ENCODE measurements around the gene OLFML2B.

OLFML2B gene

GRCh38 chr1:162022626-162023025 lies 1.0 kb downstream of the OLFML2B start:
- TF ChIP-seq EZH2 (IDR thresholded peaks at IDR 0.05; ENCODE audit: borderline replicate concordance, low read depth, low read length, severe bottlenecking) = no peak
- no peak for TF ChIP-seq CTCF (IDR thresholded peaks at IDR 0.05; ENCODE audit: borderline replicate concordance, extremely low read depth, low read length, poor library complexity, severe bottlenecking)
- DNase-seq (no peak), ATAC-seq (ENCODE audit: insufficient read depth, low read depth) (no peak)
- Histone ChIP-seq H3K36me3 (ENCODE audit: insufficient read depth, low read length) (no peaks in the 10 kb centered on the region), H3K27me3 (ENCODE audit: insufficient read depth, low read length, poor library complexity) (peaks cover 51% of the 10 kb centered on the region), H2AFZ (ENCODE audit: low read depth, low read length) (no peak overlapping the region), H3K4me2 (ENCODE audit: insufficient read depth, low read length) (no peak overlapping the region), H3K79me2 (ENCODE audit: insufficient read depth, low read length) (no peaks in the 10 kb centered on the region), H3K4me1 (ENCODE audit: insufficient read depth, low read length) (peaks cover 3% of the 10 kb centered on the region; the same call in 1 of the 2 replicates), H3K9ac (ENCODE audit: low read depth, low read length) (no peak overlapping the region), H3K27ac (ENCODE audit: low read length) (no peak overlapping the region), H3K9me3 (ENCODE audit: insufficient read depth, low read length, severe bottlenecking) (no peaks in the 10 kb centered on the region), H4K20me1 (ENCODE audit: insufficient read depth, low read length) (no peaks in the 10 kb centered on the region), H3K4me3 (ENCODE audit: low read depth in 1 of 2, low read length in 2 of 2) (no peak overlapping the region)

GRCh38 chr1:162021124-162021523 lies 2.5 kb downstream of the OLFML2B start:
- no peak overlapping the region for H3K4me2 ChIP-seq (ENCODE audit: insufficient read depth, low read length)
- H4K20me1 ChIP-seq (ENCODE audit: insufficient read depth, low read length) = no peaks in the 10 kb centered on the region
- no peak overlapping the region for H3K9ac ChIP-seq (ENCODE audit: low read depth, low read length)
- H3K9me3 ChIP-seq (ENCODE audit: insufficient read depth, low read length, severe bottlenecking) = no peaks in the 10 kb centered on the region
- no peak overlapping the region for H3K4me3 ChIP-seq (ENCODE audit: low read depth in 1 of 2, low read length in 2 of 2)
- peaks cover 46% of the 10 kb centered on the region for H3K27me3 ChIP-seq (ENCODE audit: insufficient read depth, low read length, poor library complexity)
- peaks cover 3% of the 10 kb centered on the region; the same call in 1 of the 2 replicates for H3K4me1 ChIP-seq (ENCODE audit: insufficient read depth, low read length)
- no peak overlapping the region for H3K27ac ChIP-seq (ENCODE audit: low read length)
- no peaks in the 10 kb centered on the region for H3K36me3 ChIP-seq (ENCODE audit: insufficient read depth, low read length)
- H2AFZ ChIP-seq (ENCODE audit: low read depth, low read length) = no peak overlapping the region
- ATAC-seq (ENCODE audit: insufficient read depth, low read depth) (no peak), DNase-seq (no peak)
- H3K79me2 ChIP-seq (ENCODE audit: insufficient read depth, low read length) = no peaks in the 10 kb centered on the region
- TF ChIP-seq CTCF (IDR thresholded peaks at IDR 0.05; ENCODE audit: borderline replicate concordance, extremely low read depth, low read length, poor library complexity, severe bottlenecking) (no peak), EZH2 (IDR thresholded peaks at IDR 0.05; ENCODE audit: borderline replicate concordance, low read depth, low read length, severe bottlenecking) (no peak)

GRCh38 chr1:162020150-162020549 lies 3.5 kb downstream of the OLFML2B start:
- Histone ChIP-seq H3K4me1 (ENCODE audit: insufficient read depth, low read length) (peaks cover 3% of the 10 kb centered on the region; the same call in 1 of the 2 replicates), H4K20me1 (ENCODE audit: insufficient read depth, low read length) (no peaks in the 10 kb centered on the region), H3K27me3 (ENCODE audit: insufficient read depth, low read length, poor library complexity) (peaks cover 39% of the 10 kb centered on the region), H3K27ac (ENCODE audit: low read length) (no peak overlapping the region), H3K36me3 (ENCODE audit: insufficient read depth, low read length) (no peaks in the 10 kb centered on the region), H3K4me2 (ENCODE audit: insufficient read depth, low read length) (no peak overlapping the region), H3K79me2 (ENCODE audit: insufficient read depth, low read length) (no peaks in the 10 kb centered on the region), H3K9me3 (ENCODE audit: insufficient read depth, low read length, severe bottlenecking) (no peaks in the 10 kb centered on the region), H3K9ac (ENCODE audit: low read depth, low read length) (no peak overlapping the region), H3K4me3 (ENCODE audit: low read depth in 1 of 2, low read length in 2 of 2) (no peak overlapping the region), H2AFZ (ENCODE audit: low read depth, low read length) (no peak overlapping the region)
- TF ChIP-seq EZH2 (IDR thresholded peaks at IDR 0.05; ENCODE audit: borderline replicate concordance, low read depth, low read length, severe bottlenecking) = no peak
- no peak for TF ChIP-seq CTCF (IDR thresholded peaks at IDR 0.05; ENCODE audit: borderline replicate concordance, extremely low read depth, low read length, poor library complexity, severe bottlenecking)
- no peak for ATAC-seq (ENCODE audit: insufficient read depth, low read depth)
- no peak for DNase-seq

- Histone ChIP-seq H3K9me3 (ENCODE audit: insufficient read depth, low read length, severe bottlenecking) (no peaks in the 10 kb centered on the region), H3K27me3 (ENCODE audit: insufficient read depth, low read length, poor library complexity) (peaks cover 33% of the 10 kb centered on the region), H3K79me2 (ENCODE audit: insufficient read depth, low read length) (no peaks in the 10 kb centered on the region), H3K9ac (ENCODE audit: low read depth, low read length) (no peak overlapping the region), H3K36me3 (ENCODE audit: insufficient read depth, low read length) (no peaks in the 10 kb centered on the region), H3K4me2 (ENCODE audit: insufficient read depth, low read length) (no peak overlapping the region), H3K4me1 (ENCODE audit: insufficient read depth, low read length) (peaks cover 3% of the 10 kb centered on the region; the same call in 1 of the 2 replicates), H2AFZ (ENCODE audit: low read depth, low read length) (no peak overlapping the region), H3K27ac (ENCODE audit: low read length) (no peak overlapping the region), H4K20me1 (ENCODE audit: insufficient read depth, low read length) (no peaks in the 10 kb centered on the region), H3K4me3 (ENCODE audit: low read depth in 1 of 2, low read length in 2 of 2) (no peak overlapping the region)
- ATAC-seq (ENCODE audit: insufficient read depth, low read depth) (no peak), DNase-seq (no peak)
- TF ChIP-seq CTCF (IDR thresholded peaks at IDR 0.05; ENCODE audit: borderline replicate concordance, extremely low read depth, low read length, poor library complexity, severe bottlenecking) (no peak), EZH2 (IDR thresholded peaks at IDR 0.05; ENCODE audit: borderline replicate concordance, low read depth, low read length, severe bottlenecking) (no peak)
Measured at GRCh38 chr1:162019446-162019845, 4.2 kb downstream of the OLFML2B start.
